B cell (primary cell): Measurements from ENCODE around the gene TAF11L7.
"Not testable (repeated sequence)": the region's sequence is repeated elsewhere in the genome, so short reads cannot be mapped to it uniquely, and the experiment has no call there.

Experiments used
- EZH2 ChIP-seq: IDR thresholded peaks from 2 replicates; pipeline ENCODE4 v1.6.1; 2012; ENCODE audit warnings: borderline replicate concordance, low read depth, mild to moderate bottlenecking, moderate library complexity, low read length; ENCODE audit not compliant: insufficient read depth, poor library complexity, severe bottlenecking
- TF ChIP-seq, protein P1 (sequence below): fragments of 200-600 bp; IDR thresholded peaks from one replicate; pipeline ENCODE4 v1.8.0; 2022; ENCODE audit warnings: antibody characterized with exemption, mild to moderate bottlenecking

DNA sequence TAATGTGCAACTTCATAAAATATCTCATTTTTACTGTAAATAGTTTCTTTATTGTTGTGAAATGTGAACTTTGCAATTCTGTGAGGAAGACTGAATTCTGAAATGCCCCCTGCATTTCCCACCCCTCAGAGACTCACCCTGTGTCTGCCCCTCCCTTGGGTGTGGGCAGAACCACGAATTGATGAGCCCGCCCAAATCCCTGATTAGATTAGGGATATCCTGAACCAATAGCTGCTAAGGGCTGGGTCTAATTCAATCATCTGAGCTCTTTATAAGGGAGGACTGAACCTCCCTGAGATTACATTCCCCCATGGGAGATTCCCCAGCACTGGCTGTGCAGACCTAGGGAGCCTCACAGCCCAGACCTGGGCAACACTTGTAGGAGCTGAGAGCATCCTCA lies 24.5 kb upstream of the TAF11L7 start, which contains the start of gene TAF11L12:
- TF ChIP-seq, protein P1, sequence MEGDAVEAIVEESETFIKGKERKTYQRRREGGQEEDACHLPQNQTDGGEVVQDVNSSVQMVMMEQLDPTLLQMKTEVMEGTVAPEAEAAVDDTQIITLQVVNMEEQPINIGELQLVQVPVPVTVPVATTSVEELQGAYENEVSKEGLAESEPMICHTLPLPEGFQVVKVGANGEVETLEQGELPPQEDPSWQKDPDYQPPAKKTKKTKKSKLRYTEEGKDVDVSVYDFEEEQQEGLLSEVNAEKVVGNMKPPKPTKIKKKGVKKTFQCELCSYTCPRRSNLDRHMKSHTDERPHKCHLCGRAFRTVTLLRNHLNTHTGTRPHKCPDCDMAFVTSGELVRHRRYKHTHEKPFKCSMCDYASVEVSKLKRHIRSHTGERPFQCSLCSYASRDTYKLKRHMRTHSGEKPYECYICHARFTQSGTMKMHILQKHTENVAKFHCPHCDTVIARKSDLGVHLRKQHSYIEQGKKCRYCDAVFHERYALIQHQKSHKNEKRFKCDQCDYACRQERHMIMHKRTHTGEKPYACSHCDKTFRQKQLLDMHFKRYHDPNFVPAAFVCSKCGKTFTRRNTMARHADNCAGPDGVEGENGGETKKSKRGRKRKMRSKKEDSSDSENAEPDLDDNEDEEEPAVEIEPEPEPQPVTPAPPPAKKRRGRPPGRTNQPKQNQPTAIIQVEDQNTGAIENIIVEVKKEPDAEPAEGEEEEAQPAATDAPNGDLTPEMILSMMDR, result not testable (repeated sequence)
- TF ChIP-seq EZH2, result not testable (repeated sequence)
